Measurements from ENCODE around the gene CISD1.

CISD1 gene

DNA sequence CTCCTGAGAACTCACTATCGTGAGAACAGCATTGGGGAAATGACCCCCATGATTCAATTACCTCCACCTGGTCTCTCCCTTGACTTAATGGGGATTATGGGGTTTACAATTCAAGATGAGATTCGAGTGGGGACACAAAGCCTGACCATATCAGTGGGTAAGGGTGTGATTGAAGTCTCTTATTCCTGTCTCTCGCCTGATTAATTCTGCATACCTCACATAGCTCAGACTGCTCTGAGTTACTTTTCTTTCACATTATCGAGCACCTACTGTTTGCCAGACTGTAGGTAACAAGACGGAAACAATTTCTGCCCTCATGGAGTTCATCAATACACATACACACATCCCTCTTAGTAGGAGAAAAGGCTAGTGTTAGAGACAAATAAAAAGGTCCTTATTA, 25.0 kb downstream of the CISD1 start:
- TF ChIP-seq, protein P1, sequence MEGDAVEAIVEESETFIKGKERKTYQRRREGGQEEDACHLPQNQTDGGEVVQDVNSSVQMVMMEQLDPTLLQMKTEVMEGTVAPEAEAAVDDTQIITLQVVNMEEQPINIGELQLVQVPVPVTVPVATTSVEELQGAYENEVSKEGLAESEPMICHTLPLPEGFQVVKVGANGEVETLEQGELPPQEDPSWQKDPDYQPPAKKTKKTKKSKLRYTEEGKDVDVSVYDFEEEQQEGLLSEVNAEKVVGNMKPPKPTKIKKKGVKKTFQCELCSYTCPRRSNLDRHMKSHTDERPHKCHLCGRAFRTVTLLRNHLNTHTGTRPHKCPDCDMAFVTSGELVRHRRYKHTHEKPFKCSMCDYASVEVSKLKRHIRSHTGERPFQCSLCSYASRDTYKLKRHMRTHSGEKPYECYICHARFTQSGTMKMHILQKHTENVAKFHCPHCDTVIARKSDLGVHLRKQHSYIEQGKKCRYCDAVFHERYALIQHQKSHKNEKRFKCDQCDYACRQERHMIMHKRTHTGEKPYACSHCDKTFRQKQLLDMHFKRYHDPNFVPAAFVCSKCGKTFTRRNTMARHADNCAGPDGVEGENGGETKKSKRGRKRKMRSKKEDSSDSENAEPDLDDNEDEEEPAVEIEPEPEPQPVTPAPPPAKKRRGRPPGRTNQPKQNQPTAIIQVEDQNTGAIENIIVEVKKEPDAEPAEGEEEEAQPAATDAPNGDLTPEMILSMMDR (IDR thresholded peaks at IDR 0.05), result no peak

DNA sequence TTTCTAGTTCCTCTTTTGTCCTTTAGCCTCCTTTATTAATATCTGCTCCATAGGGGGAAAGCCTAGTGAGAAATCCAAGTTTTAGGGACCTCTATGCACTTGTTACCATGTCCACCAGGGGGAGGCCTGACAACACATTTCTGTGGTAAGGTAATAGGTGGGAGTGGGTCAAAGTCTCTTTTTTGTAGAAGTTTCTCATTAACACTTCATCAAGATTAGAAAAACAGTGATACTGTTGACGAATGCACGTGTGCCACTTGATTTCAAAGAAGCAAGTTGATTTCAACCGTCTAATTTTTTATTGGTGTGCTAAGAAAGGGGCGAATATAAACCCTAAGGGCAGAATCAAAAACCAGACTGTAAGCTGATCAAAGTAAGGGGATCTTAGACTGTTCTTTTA, 30.6 kb downstream of the CISD1 start:
- TF ChIP-seq, protein P1 (IDR thresholded peaks at IDR 0.05), result peak; percentile 90

DNA sequence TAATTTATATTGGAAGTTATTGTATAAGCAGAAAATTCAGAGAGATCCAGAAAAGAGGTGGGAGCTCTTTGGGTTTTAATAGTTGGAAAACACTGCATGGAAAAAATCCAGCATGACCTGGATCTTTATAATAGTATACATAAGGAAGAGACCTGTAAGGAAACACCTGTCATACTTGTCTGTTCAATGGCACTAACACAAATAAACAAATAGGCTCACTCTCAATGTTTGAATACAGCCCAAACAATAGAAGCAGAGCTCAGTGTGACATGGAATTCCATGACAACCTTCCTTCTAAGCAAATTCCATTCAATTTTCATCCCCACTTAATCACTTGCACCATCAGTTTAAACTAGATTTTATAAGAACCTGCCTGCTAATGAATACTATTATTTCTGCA, 31.7 kb downstream of the CISD1 start:
- TF ChIP-seq, protein P1 (IDR thresholded peaks at IDR 0.05), result no peak

DNA sequence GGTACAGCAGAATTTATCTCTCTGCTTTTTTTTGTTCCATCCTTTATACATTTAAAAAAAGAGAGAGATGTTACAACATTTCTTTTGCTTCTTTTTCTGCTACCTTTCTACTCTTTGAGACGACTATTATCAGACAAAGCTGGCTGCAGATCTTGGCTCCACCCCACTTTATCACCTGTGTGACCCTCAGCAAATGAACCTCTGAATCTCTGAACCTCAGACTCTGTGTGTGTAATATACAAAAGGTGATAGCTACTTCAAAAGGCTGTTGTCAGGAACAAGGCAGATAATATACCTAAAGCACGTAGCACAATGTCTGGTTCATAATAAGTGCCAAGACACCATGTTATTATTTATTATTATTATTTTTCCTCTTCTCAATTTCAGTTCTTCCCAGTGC, 33.3 kb downstream of the CISD1 start:
- TF ChIP-seq, protein P1 (IDR thresholded peaks at IDR 0.05), result no peak

DNA sequence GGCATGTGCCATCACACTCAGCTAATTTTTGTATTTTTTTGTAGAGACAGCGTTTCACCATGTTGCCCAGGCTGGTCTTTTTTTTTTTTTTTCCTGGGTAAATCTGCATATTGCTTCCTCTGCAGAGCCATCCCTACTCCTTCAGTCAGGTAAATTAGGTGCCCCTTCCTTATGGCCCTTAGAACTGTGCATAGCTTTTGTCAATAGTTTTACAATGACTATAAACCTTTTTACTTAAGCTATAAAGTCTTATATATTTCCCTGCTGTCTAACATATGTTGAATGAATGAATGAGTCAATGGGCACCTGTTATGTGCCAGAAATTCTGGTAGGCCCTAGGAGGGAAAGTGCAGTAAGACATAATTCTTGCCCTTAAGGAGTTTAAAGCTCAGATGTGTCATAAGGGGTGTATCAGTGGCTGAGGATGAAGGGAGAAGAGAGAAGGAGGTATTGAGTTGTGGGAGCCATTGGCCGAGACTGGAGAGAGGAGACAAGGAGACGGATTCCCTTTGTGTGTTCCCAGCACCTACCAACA, 35.2 kb downstream of the CISD1 start:
- TF ChIP-seq, protein P1 (IDR thresholded peaks at IDR 0.05), result no peak

DNA sequence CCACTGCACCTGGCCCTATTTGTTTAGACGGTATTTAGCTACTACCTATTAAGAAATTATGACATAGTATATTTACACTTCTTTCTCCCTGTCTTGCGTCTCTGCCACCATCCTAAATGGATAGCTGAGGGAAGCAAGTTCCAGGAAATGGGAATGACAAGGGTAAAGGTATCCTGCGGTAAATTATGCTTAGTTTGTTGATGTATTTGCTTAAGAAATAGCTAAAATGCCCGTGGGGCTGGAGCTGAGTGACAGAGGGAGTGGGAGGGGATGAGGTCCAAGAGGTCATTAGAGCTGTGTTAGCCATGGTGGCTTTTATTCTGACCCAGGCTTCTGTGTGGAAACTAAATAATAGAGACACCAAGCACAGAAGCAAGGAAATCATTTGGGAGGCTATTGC, 36.9 kb downstream of the CISD1 start:
- TF ChIP-seq, protein P1 (IDR thresholded peaks at IDR 0.05), result no peak

DNA sequence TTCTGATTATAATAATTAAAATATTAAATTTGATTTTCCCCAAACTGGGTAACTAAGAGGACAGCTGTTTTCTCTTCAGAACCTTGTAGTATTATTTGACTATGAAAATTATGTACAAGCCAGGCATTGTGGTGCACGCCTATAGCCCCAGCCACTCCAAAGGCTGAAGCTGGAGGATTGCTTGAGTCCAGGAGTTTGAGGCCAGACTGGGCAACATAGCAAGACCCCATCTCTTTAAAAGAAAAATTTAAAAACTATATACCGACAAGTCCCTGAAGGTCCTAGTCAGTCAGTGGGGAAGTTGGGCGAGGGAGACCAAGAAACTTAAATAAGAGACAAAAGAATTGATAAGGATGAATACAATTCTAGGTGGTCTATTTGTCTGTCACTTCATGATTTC, 38.7 kb downstream of the CISD1 start:
- TF ChIP-seq, protein P1 (IDR thresholded peaks at IDR 0.05), result no peak

DNA sequence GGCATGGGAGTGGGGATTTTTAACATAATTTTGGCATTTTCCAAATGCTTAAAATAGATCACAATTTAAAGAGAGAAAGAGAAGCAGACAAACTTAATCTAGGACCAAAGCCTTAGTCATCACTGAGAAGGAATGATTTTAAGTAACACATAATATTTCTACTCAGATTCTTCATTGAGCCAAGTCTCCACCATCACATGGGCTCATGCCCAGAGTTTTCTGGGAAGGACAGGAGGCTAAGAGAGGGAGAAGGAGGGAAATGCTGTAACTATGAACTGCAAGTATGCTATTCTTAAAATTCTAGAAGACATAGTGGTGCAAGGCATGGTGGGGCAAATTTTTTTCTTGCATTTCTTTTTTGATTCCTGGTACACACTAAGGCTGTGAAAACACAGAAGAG, 42.1 kb downstream of the CISD1 start:
- TF ChIP-seq, protein P1 (IDR thresholded peaks at IDR 0.05), result no peak

Data from LNCAP (cell line).